Left ventricle myocardium superior (tissue), 1 donor: ENCODE data around the gene CD300E. TPM values are rescaled to one million over a fixed set of nuclear protein-coding genes. Genes with fewer than 3 reads are reported as not detected.

Experiments used
- ATAC-seq: fragments of 200-7000 bp; cut with Tn5 transposase; one replicate; pipeline ENCODE4 v1.9.1; 2020; ENCODE audit warnings: mild to moderate bottlenecking, moderate library complexity
- DNase-seq: peaks from one replicate; pipeline ENCODE4 v3.0.0-alpha.2; 2020
- intact Hi-C: fragments of 100-400 bp; cut with micrococcal nuclease; formaldehyde crosslinking; loops from one replicate; pipeline ENCODE4 v1.11.0; 2022
- long read RNA-seq: library from polyadenylated mRNA; unstranded; transcript quantifications from one replicate; pipeline ENCODE4 v2.0.0, GENCODE V29; 2021
- total RNA-seq: library from RNA; stranded (reverse); fragmentation: NEBNext Ultra II Directional; extraction: Animal tissue kit (Norgen Biotek cat#: 25700); gene quantifications from one replicate; pipeline ENCODE4 v1.2.1, GENCODE V29; 2021
- donor health status: DM: no; HTN: yes; CAD: no; lungs with severe emphysema.

The CD300E gene, protein sequence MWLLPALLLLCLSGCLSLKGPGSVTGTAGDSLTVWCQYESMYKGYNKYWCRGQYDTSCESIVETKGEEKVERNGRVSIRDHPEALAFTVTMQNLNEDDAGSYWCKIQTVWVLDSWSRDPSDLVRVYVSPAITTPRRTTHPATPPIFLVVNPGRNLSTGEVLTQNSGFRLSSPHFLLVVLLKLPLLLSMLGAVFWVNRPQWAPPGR
- total RNA-seq: 0.27 TPM
- long read RNA-seq, partial matches to known transcripts: 0 of 2 reads
- long read RNA-seq, other reads (novel, unspliced or antisense): 2 of 2 reads

DNA sequence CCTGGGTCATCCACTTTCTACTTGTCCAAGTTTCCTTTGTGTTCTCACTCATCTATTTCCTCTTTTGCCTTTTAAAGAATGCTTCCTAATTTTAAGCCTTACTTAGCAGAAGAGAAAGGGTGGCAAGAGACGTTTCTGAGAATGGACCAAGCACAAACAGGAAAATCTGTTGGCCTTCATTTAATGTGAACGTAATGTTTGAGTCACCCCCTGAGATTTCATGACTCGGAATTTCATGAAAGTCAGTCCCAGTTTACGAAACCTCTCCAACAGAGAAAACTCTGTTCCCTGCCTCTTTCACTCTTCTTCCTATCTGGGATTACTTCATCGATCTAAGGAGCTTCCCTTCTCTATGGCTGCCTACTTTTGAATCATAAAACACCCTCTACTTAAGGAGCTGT is at the start of gene CD300E:
Gene CD300E, minus strand, starts transcription at position 46 of the 401 bp plus-strand sequence. CDS start 117 bp downstream, outside the sequence.
- ATAC-seq: peak; percentile 45

DNA sequence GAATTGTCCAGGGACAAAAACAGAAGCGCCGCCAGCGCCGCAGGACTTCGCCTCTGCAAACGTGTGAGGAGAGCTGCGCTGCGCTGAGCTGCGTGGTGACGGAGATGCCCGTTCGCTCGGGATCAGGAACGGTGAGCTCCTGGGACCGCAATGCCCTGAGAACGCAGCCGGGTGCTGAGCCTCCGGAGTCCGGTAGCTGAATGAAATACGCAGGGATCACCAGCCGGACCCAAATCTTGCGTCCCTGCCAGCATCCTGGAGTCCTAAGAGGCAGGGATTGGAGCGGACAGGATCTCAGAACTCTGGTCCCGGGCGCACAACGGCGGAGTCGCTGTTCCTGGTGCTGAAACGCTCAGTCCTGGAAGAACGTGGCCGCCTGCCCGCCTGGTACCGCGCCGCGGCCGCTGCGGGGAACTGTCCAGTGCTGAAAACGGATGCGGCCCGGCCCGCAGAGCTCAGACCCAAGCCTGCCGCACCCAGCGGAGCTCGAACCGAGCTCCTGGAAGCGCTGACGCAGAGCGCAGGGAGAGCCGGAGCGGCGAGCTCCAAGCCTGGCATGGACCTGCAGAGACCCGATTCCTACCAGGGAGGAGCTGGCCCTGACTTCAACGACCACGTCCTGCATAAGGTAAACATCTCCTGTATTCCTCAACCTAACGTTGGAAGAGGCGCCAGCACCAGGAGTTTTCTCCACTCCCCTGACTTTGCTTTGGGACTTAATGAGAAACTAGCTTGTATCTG is 47.7 kb upstream of the CD300E start:
- intact Hi-C loops: no loop called here
- ATAC-seq (peak; percentile 97), DNase-seq (peak; percentile 89)

More for the DNA sequence above, at the start of gene CD300E:
- no peak for DNase-seq
- intact Hi-C loops: no loop called here

DNA sequence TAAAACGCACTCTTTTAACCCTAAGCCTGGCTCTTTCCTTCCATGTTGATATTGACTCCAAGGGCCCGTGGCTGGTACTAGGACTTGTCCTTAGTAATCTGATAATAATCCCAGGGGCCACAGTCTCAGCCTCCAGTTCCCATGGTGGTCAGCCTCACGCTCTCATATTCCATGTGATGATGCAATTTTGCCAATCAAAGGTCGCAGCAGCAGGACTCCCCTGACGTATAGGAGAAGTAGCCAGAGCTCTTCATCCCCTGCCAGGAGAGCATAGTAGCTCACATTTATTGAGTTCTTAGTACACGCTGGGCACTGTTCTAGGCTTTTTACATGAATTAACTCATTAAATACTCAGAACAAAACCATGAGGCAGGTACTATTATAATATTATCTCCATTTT is 46.8 kb upstream of the CD300E start:
- DNase-seq: no peak
- ATAC-seq: no peak
- intact Hi-C loops: no loop called here

DNA sequence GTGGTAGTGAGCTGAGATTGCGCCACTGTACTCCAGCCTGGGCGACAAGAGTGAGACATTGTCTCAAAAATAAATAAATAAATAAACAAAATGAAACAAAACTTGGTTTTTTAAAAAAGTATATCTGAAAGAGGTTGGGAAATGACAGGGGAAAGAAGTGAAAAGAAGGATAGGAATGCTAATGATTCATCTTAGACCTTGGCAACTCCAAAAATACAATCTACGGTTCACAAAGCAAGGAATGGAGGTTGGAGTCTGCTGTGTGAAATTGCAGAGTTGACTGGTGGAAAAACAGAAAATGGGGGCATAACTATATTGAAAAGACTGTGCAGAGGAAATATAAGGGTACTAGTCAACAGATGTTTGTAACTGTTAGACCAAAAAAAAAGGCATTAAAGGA is 40.0 kb upstream of the CD300E start:
- ATAC-seq: no peak
- DNase-seq: no peak
- intact Hi-C loops: no loop called here

DNA sequence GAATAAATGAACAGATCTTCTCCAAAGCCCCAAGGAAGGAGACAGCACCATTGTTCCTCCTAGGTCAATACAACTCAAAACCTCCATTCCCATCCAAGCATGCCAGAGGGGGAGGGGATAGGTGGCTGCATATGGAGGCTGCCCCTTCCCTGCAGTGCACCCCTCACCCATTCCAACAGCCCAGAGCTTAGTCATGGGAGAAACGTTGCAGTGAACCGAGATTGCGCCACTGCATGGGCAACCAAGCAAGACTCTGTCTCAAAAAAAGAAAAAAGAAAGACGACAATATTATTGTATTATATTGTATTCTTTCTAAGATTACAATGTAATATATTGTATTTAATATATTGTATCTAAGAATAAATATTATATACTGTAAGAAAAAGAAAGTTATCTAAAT is 36.4 kb upstream of the CD300E start:
- DNase-seq: no peak
- ATAC-seq: no peak
- intact Hi-C loops: no loop called here

DNA sequence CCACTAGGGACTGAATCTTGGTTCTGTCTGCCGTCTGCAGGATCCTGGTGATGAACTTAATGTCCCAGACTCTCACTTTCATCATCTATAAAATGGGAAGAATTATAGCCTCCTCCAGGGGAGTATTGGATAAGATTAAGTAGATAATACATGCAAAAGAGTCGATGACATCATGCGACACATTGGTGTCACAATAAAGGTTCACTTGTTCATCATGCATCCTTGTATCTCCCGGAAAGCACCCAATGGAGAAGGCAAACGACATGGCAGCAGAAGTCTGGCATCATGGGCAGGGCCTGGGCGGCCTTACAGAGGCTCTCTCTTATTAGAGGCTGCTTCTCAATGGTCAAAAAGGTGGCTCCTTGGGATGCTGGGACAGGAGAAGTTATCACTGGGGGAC is 35.1 kb upstream of the CD300E start:
- no peak for DNase-seq
- no peak for ATAC-seq
- intact Hi-C loops: no loop called here

DNA sequence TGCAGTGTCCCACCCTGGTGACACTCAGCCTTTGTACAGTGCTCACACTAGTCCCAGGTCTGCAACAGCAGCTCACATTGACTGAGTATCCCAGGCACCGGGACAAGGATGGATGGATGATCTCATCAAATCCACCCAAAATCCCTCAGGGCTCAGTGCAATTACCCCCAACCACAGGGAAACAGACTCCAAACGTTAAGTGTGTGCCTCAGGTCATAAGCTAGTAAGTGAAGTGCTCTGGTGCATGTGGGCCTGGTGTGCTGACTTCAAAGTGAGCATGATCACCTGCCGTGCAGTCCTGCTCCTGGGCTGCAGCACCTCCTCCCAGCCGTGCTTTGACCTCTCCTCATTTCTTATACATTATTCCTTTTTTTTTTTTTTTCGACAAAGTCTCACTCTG is 31.2 kb upstream of the CD300E start:
- intact Hi-C loops: no loop called here
- ATAC-seq: no peak

DNA sequence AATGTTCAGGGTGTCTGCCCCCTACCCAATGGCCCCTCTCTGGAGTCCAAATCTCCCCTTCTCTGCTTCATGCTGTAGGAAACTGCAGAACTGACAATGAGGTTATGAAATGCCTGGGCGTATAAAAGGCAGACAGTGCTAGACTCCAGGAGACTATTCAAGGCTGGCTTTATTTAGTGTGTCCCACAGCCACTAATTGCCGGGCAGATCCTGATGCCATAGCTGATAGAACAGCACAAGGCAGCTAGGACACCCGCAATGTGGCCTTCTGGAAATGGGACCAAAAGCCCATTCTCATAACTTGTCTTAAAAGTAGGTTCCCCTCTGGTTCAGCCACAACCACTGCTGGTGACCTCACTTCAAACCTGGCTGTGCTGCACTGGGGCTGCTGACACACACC is 28.5 kb upstream of the CD300E start:
- DNase-seq (no peak), ATAC-seq (no peak)
- intact Hi-C loops: no loop called here

More for the DNA sequence above, 31.2 kb upstream of the CD300E start:
- no peak for DNase-seq

DNA sequence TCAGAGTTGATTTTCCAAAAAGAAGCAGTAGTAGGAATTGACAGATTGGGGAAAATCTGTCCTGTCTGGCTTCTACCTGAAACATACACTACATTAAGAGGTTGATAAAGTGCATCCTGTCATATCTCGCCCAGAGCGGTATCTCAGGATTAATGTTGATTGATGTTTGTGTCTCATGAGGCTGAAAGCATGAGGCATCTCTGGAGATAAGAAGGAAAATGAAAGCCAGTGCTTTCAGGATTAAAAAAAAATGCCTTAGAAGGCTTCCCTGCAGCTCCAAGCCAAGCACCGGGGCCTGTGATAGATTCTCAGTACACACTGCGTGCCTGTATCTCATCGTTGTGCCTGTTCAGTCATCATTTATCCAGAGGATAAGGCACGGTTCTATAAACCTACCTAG is 26.4 kb upstream of the CD300E start:
- DNase-seq (no peak), ATAC-seq (no peak)
- intact Hi-C loops: no loop called here

DNA sequence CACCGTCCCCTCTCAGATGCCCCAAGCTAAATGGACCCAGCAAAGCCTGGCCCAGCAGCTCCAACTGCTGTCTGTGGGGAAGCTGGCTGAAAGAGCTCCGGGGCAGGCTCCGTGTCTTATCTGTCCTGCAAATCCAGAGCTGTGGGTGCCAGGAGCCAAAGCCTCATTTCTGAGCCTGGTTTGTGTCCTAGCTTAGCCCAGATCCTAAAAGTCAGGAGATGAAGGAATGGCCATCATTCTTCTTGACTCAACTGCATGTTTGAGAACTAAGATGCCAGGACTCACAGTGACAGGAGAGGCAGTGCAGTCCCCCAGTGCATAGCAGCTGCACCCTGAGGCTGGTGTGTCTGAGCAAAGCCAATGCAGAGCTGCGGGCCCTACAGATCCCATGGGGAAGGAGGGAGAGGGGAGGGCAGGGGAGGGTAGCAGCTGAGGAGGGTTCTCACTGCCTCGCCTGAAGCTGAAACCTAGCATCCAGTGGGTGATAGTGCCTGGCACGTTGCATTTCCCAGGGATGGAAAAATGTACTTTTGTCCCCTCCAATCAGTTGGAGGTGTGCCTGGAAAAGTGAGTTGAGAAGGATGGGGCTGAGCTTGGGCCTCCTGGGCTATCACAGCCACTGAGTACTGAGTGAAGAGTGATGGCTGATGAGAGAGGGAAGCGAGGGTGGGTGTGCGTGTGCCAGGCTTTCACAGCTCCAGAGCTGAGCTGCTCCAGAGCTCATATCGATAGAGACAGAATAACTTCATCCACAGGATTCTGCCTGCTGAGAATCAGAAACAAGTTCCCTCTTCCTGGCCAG is 24.5 kb upstream of the CD300E start:
- DNase-seq: no peak
- intact Hi-C loops: no loop called here
- peak; percentile 87 for ATAC-seq

DNA sequence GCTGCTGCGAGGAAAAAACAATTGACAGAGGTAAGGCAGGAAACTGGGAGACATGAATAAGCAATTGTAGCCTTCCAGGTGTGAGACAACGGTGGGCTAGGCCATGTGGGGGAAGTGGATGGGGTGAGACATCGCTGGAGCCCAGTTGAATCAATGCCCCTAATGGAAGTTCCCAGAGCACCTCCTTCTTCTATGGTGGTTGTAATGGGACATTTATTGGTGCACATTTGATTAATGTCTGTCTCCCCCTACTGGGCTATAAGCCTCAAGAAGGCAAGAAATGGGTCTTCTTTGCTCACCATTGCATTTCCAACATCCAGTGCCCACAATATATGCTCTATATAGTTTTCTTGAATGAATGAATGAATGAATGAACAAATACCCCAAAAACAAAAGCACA is 22.7 kb upstream of the CD300E start:
- DNase-seq (no peak), ATAC-seq (no peak)
- intact Hi-C loops: no loop called here

DNA sequence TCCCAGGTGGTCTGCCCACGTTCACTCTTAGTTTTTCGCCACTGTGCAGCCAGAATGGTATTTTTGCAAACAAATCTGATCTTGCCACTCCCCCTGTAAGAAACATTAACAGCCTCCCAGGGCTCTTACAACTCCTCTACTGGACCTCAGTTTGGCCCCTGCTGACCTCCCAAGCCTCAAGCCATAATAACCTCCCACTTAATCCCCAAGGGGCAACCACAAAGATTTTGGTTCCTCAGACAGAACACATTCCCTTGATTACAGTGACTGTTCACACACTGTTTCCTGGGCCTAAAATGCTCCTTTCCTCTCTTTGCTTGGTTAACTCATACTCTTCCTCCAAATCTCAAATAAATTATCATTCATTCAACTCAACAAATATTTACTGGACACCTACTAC is 21.5 kb upstream of the CD300E start:
- intact Hi-C loops: no loop called here
- DNase-seq (no peak), ATAC-seq (no peak)

DNA sequence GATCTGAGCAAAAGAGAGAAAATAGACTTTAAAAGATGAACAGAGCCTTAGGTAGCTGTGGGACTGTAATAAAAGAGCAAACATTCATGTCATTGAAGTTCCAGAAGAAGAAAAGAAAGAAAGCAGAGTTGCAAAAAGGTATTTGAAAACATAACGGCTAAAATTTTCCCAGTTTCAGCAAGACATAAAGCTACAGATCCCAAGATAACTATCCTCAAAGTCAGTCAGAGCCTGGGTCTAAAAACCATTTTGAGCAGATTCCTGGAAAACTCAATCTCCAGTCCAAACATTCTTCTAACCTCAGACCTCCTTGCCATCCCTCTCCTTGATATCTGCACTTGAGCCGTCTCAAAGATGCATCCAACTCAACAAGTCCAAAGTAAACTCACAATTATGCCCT is 20.9 kb upstream of the CD300E start:
- intact Hi-C loops: no loop called here
- ATAC-seq (no peak), DNase-seq (no peak)

DNA sequence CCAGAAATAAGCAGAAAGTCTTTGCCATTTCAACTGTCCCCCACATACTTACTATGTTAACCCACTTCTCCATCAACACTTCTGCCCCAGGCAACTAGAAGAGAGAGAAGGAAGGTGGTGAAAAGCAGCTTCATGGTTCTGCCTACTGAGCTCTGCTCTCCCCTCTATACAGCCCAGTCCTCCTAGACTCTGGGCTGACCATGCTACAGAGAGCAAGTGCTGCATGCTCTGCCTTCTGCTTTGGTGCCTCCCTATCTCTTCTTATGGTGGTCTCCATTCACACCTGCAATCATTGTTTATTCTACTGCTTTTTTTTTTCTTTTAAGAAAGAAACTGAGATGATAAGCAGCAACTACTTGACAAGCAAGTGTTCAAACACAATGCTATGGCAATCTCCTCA is 20.3 kb upstream of the CD300E start:
- ATAC-seq: no peak
- no peak for DNase-seq
- intact Hi-C loops: no loop called here

DNA sequence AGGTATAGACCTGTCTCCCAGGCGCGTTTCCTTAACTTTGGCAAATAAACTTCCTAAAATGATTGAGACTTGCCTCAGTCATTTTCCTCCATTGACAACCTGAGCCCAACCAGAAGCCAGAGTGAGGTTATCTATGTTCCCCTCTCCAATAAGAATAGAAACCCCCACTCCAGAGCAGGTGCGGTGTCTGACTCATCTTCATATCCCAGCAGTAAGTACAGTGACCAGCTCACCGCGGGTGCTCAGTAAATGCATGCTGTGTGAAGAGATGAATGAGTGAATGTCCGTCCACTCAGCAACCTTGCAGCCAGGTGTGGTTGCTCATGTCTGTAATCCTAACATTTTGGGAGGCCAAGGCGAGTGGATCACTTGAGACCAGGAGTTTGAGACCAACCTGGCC is 19.5 kb upstream of the CD300E start:
- no peak for DNase-seq
- ATAC-seq: no peak
- intact Hi-C loops: no loop called here

DNA sequence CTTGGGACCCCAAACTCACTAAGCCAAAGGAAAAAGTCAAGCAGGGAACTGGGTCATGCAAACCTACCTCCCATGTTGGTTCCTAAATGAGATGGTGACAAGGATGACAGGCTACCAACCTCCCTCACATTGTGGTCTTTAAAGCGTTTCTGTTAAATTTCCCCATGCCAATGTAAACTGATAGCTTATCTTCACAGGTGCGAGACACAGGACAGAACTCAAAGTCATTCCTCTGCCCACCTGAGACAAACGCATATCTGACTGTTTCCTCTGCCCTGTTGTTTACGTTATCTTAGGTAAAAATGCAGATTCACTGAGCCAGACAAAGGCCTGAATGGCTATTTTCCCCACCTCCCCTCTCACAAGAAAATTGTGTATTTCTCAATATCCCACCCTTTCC is 19.0 kb upstream of the CD300E start:
- intact Hi-C loops: no loop called here
- no peak for DNase-seq
- no peak for ATAC-seq

DNA sequence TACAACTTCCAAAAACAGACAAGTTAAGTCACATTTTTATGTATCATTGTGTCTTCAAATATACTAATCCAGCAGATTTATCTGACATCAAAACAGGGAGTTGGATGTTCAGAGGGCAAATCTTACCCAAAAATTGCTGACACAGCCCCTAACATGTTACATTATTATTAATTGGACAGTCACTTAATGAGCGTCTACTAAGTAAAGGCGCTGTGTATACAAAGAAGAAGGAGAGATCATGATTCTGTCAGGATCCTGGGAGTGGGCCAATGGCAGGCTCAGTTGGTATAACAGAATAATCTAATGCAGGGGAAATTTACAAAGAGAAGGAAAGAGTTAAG is 18.4 kb upstream of the CD300E start:
- no peak for ATAC-seq
- no peak for DNase-seq
- intact Hi-C loops: no loop called here

DNA sequence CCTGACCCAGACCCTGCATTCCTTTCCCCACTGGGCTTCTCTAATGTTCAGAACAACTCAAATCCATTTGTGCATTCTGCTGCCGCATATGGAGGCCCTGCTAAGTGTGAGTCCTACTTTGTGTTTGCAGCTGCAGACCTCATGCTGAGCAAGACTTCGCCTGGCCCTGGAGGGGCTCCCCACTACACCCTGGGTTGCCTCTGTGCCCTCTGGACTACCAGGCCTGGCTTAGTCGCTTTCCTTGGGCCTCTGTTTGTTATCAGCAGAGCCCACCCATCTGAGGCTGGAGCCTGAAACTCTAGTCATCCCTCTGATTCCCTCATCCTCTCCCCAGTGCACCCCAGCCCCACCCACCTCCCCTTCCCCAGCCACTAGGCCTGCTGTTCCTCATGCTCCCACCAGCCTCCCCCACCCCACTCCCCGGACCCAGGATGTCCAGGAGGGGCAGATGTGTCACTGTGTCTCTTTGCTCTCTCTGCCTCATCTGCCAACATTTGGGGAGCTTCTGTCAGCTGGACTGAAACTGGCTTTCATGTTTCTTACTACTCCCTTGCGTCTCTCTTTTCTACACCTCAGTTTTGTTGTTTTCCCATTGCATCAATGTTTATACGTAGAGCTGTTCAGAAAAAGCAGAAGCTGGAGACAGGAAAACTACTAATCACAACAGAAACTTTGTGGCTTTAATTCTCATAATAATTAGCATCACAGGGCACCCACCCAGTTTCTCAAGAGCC is 17.9 kb upstream of the CD300E start:
- no peak for DNase-seq
- no peak for ATAC-seq
- intact Hi-C loops: no loop called here

DNA sequence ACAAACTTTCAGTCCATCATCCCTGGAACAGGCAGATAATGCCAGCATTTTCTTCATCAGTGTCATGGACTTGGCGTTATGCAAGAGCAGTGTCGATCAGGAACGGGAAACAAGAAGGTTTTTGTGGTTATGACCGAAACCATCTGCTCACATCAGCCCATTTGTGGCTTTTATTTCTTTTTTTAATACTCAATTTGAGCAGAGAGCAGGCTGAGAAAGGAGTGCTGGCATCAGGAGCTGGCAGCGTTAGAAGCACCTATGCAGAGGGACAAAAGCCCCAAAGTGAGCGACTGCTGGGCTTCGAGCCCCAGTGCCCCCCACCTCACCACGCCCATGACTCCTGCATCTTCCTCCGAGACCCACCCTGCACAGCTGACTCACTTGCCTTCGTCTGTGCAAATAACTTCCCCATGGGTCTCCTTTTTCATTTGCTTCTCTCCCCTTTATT is 16.2 kb upstream of the CD300E start:
- DNase-seq: no peak
- intact Hi-C loops: no loop called here
- ATAC-seq: peak; percentile 52

DNA sequence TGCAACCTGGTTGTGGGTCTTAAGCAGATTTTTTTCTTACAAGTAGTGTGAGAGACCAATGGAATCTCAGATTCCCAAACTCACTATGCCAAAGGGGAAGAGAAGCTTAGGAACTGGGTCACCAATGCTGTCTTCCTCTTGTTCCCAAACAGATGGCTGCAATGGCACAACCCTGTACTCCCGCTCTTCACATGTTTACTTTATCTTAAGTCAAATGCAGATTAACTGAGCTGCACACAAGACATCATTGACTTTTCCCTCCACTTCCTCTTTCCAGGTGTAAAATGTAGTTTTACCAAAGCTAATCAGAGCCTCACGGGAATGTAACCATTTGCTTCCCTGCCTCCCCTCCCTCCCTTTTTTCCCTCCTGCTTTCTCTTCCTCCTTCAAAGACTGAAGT is 14.4 kb upstream of the CD300E start:
- DNase-seq (no peak), ATAC-seq (no peak)
- intact Hi-C loops: no loop called here
